Naive thymus-derived CD4-positive, alpha-beta T cell (primary cell): ENCODE measurements around the gene TCEAL1. TPM values are rescaled to one million over a fixed set of nuclear protein-coding genes. Genes with fewer than 3 reads are reported as not detected.
"Not testable (repeated sequence)": the region's sequence is repeated elsewhere in the genome, so short reads cannot be mapped to it uniquely, and the experiment has no call there.

ENCODE experiments used
- ATAC-seq: fragments of 150-1000 bp; cut with Tn5 transposase; 2 replicates; pipeline ENCODE4 v1.10.0; 2021; ENCODE audit warnings: mild to moderate bottlenecking, moderate library complexity
- CTCF ChIA-PET: fragments of 350-600 bp; sonication (Branson Sonifier 250); formaldehyde crosslinking; loops from one replicate; lab custom pipeline; 2021; ENCODE audit warnings: antibody characterized with exemption; lab: Charles Lee
- POLR2A ChIA-PET: fragments of 350-600 bp; sonication (Branson Sonifier 250); formaldehyde crosslinking; loops from one replicate; lab custom pipeline; 2021; ENCODE audit warnings: antibody characterized with exemption, inconsistent platforms; lab: Charles Lee
- DNase-seq, 9 donors: peaks; one replicate each; pipeline versions ENCODE4 v3.0.0 to v3.0.0-alpha.2; 2020 to 2022; ENCODE audit warnings: mixed read lengths in 1 of 9
- H3K27ac ChIP-seq: one replicate; pipeline ENCODE4 v1.7.0; 2013; ENCODE audit warnings: mild to moderate bottlenecking, low read depth, low read length, moderate library complexity
- H3K27me3 ChIP-seq, 2 donors: one replicate each; pipeline ENCODE4 v1.7.0; 2013; ENCODE audit warnings: low read length in 2 of 2, mild to moderate bottlenecking in 2 of 2, moderate library complexity in 2 of 2; ENCODE audit not compliant: control insufficient read depth in 2 of 2, insufficient read depth in 2 of 2
- H3K36me3 ChIP-seq, 3 experiments: 1 replicate in 2 of 3; 2 replicates in 1 of 3; pipeline ENCODE4 v1.7.0; 2013; ENCODE audit warnings: low read length in 3 of 3, mild to moderate bottlenecking in 3 of 3, moderate library complexity in 1 of 3; ENCODE audit not compliant: insufficient read depth in 3 of 3, control insufficient read depth in 2 of 3
- H3K4me1 ChIP-seq, 2 donors: one replicate each; pipeline ENCODE4 v1.7.0; 2013; ENCODE audit warnings: low read length in 2 of 2, mild to moderate bottlenecking in 2 of 2, moderate library complexity in 1 of 2; ENCODE audit not compliant: control insufficient read depth in 2 of 2, insufficient read depth in 2 of 2
- H3K4me3 ChIP-seq: 2 replicates; pipeline ENCODE4 v1.7.0; 2013; ENCODE audit warnings: mild to moderate bottlenecking, low read length
- H3K9me3 ChIP-seq, 3 experiments: 1 replicate in 2 of 3; 2 replicates in 1 of 3; pipeline ENCODE4 v1.7.0; 2013; ENCODE audit warnings: low read length in 3 of 3; ENCODE audit not compliant: control insufficient read depth in 2 of 3
- H3K27ac Mint-ChIP-seq, 9 donors: one replicate each; pipeline ENCODE4 v1.8.0; 2020 to 2022; ENCODE audit warnings: mixed read lengths in 9 of 9, mild to moderate bottlenecking in 8 of 9, moderate library complexity in 5 of 9, inconsistent platforms in 2 of 9
- H3K27me3 Mint-ChIP-seq, 5 donors: one replicate each; pipeline ENCODE4 v1.8.0; 2021 to 2022; ENCODE audit warnings: mixed read lengths in 5 of 5, mild to moderate bottlenecking in 1 of 5
- H3K36me3 Mint-ChIP-seq, 5 donors: one replicate each; pipeline ENCODE4 v1.8.0; 2020 to 2022; ENCODE audit warnings: mixed read lengths in 5 of 5, mild to moderate bottlenecking in 3 of 5, inconsistent platforms in 1 of 5
- H3K4me1 Mint-ChIP-seq, 7 donors: one replicate each; pipeline ENCODE4 v1.8.0; 2020 to 2022; ENCODE audit warnings: mixed read lengths in 7 of 7, mild to moderate bottlenecking in 3 of 7, inconsistent platforms in 1 of 7
- H3K4me3 Mint-ChIP-seq, 10 donors: one replicate each; pipeline ENCODE4 v1.8.0; 2020 to 2022; ENCODE audit warnings: mild to moderate bottlenecking in 10 of 10, mixed read lengths in 10 of 10, moderate library complexity in 6 of 10, inconsistent platforms in 2 of 10
- H3K9me3 Mint-ChIP-seq, 11 donors: one replicate each; pipeline ENCODE4 v1.8.0; 2020 to 2022; ENCODE audit warnings: mixed read lengths in 11 of 11, mild to moderate bottlenecking in 4 of 11, inconsistent platforms in 1 of 11, moderate library complexity in 1 of 11
- intact Hi-C, 2 donors: fragments of 100-400 bp; cut with micrococcal nuclease; formaldehyde crosslinking; loops; one replicate each; pipeline ENCODE4 v1.15.1; 2023
- polyA plus RNA-seq, 2 donors: library from polyadenylated mRNA; unstranded; fragments of 300-500 nt; fragmentation: Illumina TruSeq; gene quantifications; one replicate each; pipeline ENCODE4 v1.2.3, GENCODE V29; 2021
- total RNA-seq, 6 experiments: library from RNA in 5 of 6; stranded (reverse) in 5 of 6; gene quantifications; 1 replicate in 5 of 6; 2 replicates in 1 of 6; pipeline ENCODE4 v1.2.3 and lab custom pipeline; 2021 to 2026

TCEAL1 gene
- total and polyA plus RNA-seq, 7 experiments from 2014 or later: 3.3 to 20.6 (median 13.5) TPM

DNA sequence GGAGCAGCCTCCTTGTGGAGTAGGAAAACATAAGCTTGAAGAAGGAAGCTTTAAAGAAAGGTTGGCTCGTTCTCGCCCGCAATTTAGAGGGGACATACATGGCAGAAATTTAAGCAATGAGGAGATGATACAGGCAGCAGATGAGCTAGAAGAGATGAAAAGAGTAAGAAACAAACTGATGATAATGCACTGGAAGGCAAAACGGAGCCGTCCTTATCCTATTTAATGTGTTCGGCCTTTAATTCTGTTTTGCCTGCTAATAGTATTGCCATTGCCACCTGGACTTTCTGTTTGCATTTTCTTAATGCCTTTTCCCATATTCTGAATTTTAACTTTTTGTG, 1.4 kb downstream of the TCEAL1 start:
- peak overlapping the region; percentile 71 for H3K4me3 ChIP-seq
- H3K27me3 ChIP-seq: no peaks in the 10 kb centered on the region
- peak overlapping the region; percentile 75 for H3K27ac ChIP-seq
- Mint-ChIP-seq H3K9me3 (no peaks in the 10 kb centered on the region), H3K36me3 (peaks cover 0 to 2% (median 0%) of the 10 kb centered on the region in 5 donors), H3K27ac (peak overlapping the region in 6 of 9 donors; percentile 33 to 91 (median 70)), H3K27me3 (no peaks in the 10 kb centered on the region), H3K4me3 (peak overlapping the region; percentile 80 to 93 (median 89)), H3K4me1 (peaks cover 7 to 19% (median 14%) of the 10 kb centered on the region in 7 donors)
- ChIA-PET CTCF (no interaction called here), POLR2A (interaction anchor here (1.2 kb wide), 1 partner anchor 20 kb away, joined by 3 read pairs; no protein-coding TSS in a partner anchor)
- H3K9me3 ChIP-seq: no peaks in the 10 kb centered on the region
- H3K36me3 ChIP-seq: no peaks in the 10 kb centered on the region
- no peak for DNase-seq
- intact Hi-C loops: no loop called here
- no peak for ATAC-seq
- no peaks in the 10 kb centered on the region for H3K4me1 ChIP-seq

DNA sequence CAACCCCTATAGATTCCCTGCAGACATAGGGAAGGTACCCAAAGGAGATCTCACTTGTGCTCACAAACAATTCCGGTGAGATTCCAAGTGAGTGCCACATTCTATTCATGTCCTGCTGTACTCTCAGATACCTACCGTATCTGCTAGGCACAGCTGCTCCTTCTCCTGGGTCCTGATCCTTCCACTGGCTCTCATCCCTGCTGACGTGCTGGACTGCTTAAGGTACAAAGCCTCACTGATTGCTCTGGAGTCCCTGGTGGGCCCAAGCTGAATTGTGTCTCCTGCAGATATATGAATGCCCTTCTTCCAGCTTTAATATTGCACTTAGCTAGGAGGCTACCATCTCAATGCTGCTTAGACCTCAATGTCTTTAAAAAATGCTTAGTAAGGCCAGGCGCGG, 2.4 kb downstream of the TCEAL1 start:
- Mint-ChIP-seq H3K36me3 (peaks cover 0 to 2% (median 0%) of the 10 kb centered on the region in 5 donors), H3K27ac (no peak overlapping the region), H3K4me1 (peaks cover 7 to 19% (median 14%) of the 10 kb centered on the region in 7 donors), H3K4me3 (peak overlapping the region in 1 of 10 donors; percentile 47), H3K9me3 (no peaks in the 10 kb centered on the region), H3K27me3 (no peaks in the 10 kb centered on the region)
- no peaks in the 10 kb centered on the region for H3K4me1 ChIP-seq
- H3K36me3 ChIP-seq: no peaks in the 10 kb centered on the region
- intact Hi-C loops: no loop called here
- H3K9me3 ChIP-seq: no peaks in the 10 kb centered on the region
- POLR2A ChIA-PET: no interaction called here
- DNase-seq: no peak
- ATAC-seq: no peak
- no peak overlapping the region for H3K27ac ChIP-seq
- no peak overlapping the region for H3K4me3 ChIP-seq
- H3K27me3 ChIP-seq: no peaks in the 10 kb centered on the region
- CTCF ChIA-PET: no interaction called here

DNA sequence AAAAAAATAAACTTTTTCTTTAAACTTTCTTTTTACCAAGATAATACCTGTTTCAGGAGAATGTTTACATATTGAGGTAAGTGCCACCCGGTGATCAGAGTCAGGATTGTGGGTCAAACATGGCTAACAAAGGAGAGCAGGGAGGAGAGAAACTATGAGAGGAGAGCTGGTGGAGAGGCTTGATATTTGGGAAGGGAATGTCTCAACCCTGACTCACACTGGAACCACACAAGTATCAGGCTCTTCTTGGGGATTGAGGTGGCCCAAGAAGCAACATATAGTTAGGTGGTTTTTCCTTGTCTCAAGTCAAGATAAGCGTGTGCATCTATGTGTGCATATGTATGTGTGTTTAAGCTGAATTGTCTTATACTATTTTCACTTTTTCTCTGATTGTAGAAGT, 6.7 kb downstream of the TCEAL1 start:
- H3K36me3 Mint-ChIP-seq: no peaks in the 10 kb centered on the region
- H3K4me1 ChIP-seq: no peaks in the 10 kb centered on the region
- H3K27ac ChIP-seq: no peak overlapping the region
- ChIA-PET POLR2A (no interaction called here), CTCF (no interaction called here)
- intact Hi-C loops: no loop called here
- H3K4me1 Mint-ChIP-seq: no peaks in the 10 kb centered on the region
- no peak for DNase-seq
- peaks cover 0 to 2% (median 0%) of the 10 kb centered on the region in 5 donors for H3K27me3 Mint-ChIP-seq
- H3K4me3 ChIP-seq: no peak overlapping the region
- ATAC-seq: no peak
- no peak overlapping the region for H3K27ac Mint-ChIP-seq
- no peaks in the 10 kb centered on the region for H3K36me3 ChIP-seq
- no peaks in the 10 kb centered on the region for H3K9me3 ChIP-seq
- no peak overlapping the region for H3K4me3 Mint-ChIP-seq
- H3K9me3 Mint-ChIP-seq: no peaks in the 10 kb centered on the region
- no peaks in the 10 kb centered on the region for H3K27me3 ChIP-seq

DNA sequence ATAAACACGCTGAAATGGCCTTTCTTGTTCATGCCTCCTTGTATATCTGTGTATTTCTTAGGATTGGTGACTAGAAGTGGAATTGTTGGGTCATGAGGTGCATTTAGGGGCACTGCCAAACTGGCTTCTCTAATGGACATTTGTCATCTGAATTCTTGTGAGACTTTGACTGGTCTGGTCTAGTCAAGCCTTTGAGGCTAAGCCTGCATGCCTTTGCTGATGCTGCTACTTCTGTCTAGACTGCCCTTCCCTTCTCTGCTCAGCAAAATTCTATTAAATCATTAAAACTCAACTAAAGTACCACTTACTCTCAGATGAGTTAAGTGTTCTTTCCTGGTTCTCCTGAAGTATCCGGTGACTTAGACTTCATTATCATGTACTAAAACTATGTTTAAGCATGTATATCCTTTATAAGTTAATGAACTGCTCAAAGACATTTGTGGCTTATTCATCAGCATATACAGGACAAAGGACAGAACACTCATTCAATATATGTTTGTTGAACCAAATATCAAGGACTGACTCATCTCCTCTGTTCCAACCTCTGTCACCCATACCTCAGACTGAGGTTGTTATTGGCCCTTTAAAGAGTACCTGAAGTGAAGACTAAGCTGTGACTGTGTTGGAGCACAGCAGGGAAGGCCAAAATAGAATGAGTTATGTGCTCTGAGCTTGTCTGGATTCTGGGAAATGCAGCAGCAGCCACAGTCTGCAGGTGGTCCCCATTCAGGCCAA, 9.0 kb downstream of the TCEAL1 start:
- no peak overlapping the region for H3K4me3 ChIP-seq
- H3K36me3 Mint-ChIP-seq: no peaks in the 10 kb centered on the region
- H3K27me3 Mint-ChIP-seq: peaks cover 0 to 2% (median 0%) of the 10 kb centered on the region in 5 donors
- H3K27ac Mint-ChIP-seq: no peak overlapping the region
- no peaks in the 10 kb centered on the region for H3K27me3 ChIP-seq
- no peak for DNase-seq
- intact Hi-C loops: no loop called here
- no peaks in the 10 kb centered on the region for H3K9me3 ChIP-seq
- H3K4me1 Mint-ChIP-seq: no peaks in the 10 kb centered on the region
- H3K9me3 Mint-ChIP-seq: no peaks in the 10 kb centered on the region
- CTCF ChIA-PET: no interaction called here
- ATAC-seq: no peak
- H3K4me3 Mint-ChIP-seq: no peak overlapping the region
- H3K36me3 ChIP-seq: no peaks in the 10 kb centered on the region
- POLR2A ChIA-PET: no interaction called here
- no peaks in the 10 kb centered on the region for H3K4me1 ChIP-seq
- no peak overlapping the region for H3K27ac ChIP-seq

DNA sequence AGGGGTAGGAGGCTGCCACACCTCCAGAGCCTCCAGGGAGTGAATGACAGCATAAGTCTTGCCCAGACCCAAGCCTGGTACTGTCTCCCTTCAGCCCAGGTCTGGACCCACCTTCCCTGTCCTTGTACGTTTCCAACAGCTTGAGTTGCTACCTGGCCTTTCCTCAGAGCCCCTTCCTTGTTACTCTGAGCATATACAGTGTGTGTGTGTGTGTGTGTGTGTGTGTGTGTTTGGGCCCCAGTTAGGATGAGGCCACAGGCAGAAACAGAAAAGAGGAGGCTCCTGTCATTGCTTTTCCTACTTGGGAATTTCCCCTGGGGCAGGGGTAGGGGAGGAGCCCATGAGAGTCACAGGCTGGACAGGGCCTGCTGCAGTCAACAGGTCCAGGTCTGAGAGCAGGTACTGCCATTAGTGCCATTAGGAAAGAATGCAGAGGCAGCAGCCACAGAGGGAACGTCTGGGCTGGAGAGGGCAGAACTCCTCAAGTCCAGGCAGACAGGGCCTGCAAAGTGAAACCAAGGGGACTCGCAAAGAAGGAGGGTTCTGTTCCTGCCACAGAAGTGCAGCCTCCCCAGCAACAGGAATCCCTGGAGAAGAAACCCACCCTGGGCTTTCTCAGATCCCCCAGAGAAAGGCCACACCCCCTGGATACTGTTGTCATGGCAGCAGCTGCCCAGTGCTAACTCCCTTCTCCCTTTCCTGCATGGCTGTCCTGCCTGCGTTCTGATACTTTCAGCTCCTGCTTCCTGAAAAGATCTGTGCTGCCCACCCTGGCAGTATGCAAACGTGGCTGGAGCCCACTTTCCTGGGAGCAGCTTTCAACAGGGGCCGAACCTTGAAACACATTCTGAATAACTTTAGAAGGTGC, 9.9 kb downstream of the TCEAL1 start:
- H3K4me3 ChIP-seq, H3K9me3 ChIP-seq, H3K36me3 ChIP-seq, H3K4me1 ChIP-seq, H3K27ac Mint-ChIP-seq, intact Hi-C loops, H3K27me3 ChIP-seq, CTCF ChIA-PET, POLR2A ChIA-PET, H3K4me1 Mint-ChIP-seq, H3K4me3 Mint-ChIP-seq, H3K36me3 Mint-ChIP-seq, DNase-seq, H3K27me3 Mint-ChIP-seq, H3K27ac ChIP-seq, H3K9me3 Mint-ChIP-seq, ATAC-seq: not testable (repeated sequence)

DNA sequence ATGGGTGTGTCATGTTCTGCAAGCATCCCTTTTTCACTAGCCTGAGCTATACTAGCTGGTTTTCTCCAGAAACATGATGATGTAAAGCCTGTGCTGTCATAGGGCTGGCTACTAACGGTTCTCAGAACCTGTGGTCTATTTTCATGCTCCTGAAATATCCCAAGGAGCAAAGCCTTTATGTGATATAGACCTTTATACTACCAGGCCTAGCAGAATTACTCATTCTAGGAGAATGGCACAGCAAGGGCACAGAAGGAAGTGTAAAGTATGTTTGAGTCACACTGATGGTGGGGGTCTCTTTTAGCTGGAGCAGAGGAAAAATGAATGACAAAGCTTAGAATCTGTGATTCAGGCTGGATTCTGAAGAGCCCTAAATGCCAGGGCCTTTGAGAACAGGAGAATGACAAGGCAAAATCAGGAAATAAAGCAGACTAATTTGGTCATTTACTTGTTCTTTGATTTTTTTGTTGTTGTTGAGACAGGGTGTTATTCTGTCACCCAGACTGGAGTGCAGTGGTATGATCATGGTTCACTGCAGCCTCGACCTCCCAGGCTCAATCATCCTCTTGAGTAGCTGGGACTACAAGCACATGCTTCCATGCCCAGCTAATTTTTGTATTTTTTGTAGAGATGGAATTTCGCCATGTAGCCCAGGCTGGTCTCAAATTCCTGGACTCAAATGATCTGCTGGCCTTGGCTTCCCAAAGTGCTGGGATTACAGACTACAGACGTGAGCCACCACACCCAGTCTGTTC, 11.8 kb downstream of the TCEAL1 start:
- no peak for DNase-seq
- CTCF ChIA-PET: interaction anchor here (0.6 kb wide), 1 partner anchor 1736 kb away, joined by 3 read pairs; no protein-coding TSS in a partner anchor
- intact Hi-C loops: no loop called here
- H3K27me3 ChIP-seq: no peaks in the 10 kb centered on the region
- no peaks in the 10 kb centered on the region for H3K36me3 ChIP-seq
- Mint-ChIP-seq H3K9me3 (no peaks in the 10 kb centered on the region), H3K27ac (no peak overlapping the region), H3K27me3 (peaks cover 0 to 7% (median 0%) of the 10 kb centered on the region in 5 donors), H3K36me3 (no peaks in the 10 kb centered on the region), H3K4me1 (no peaks in the 10 kb centered on the region), H3K4me3 (no peak overlapping the region)
- POLR2A ChIA-PET: no interaction called here
- no peaks in the 10 kb centered on the region for H3K9me3 ChIP-seq
- H3K27ac ChIP-seq: no peak overlapping the region
- no peak overlapping the region for H3K4me3 ChIP-seq
- no peak for ATAC-seq
- H3K4me1 ChIP-seq: no peaks in the 10 kb centered on the region
